Measurements from ENCODE around the gene TMEM208. TPM values are rescaled to one million over a fixed set of nuclear protein-coding genes. Genes with fewer than 3 reads are reported as not detected.

Gene TMEM208
- total RNA-seq, 1 donor from 2014 or later: 52.9 TPM

- intact Hi-C loops (cut with micrococcal nuclease): loop anchor here (1.0 to 5.0 kb wide), 11 partner anchors 19 to 550 kb away; partner anchors contain the start of genes C16orf86, CBFB, CMTM4 and CTCF
Observed at GRCh38 chr16:67246756-67247191, 19.8 kb downstream of the TMEM208 start.

DNA sequence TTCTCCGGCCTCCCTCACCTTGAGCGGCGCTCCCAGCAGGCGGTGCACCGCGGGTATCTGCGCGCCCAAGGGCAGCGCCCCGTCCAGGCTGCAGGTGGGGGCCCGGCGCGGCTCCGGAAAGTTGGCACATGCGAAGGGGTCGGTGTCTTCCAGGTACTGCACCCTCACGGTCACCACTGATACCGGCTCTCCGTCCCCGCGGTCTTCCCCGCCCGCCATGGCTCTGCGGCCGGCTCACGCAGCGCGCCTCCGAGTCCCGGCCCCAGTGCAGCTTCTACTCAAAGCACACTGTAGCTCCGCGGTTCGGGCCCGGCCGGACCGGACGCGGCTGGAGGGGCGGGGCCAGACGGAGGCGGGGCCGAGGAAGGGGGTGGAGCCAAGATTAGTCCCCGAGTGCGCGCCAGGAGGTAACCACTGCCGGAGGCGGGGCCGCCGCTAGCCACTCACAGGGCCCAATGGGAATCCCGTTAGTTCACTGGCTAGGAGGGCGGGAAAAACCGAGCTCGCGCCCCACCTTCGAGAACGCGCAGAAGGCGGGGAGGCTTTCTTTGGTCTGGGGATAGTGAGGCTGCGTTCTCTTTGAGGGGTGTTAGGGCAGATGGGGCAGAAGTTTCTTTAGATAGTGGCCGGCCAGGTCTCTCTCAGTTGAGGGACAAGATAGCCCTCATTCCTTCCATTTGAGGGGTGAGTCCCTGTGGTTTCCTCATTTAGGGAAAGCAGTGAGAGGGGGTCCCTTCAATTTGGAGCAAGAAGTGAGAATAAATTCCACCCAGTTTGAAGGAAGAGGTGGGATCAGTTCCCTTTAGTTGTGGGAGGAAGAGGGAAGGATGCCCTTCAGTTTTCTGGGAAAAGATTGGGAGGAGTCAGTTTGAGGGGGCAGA lies 20.5 kb downstream of the TMEM208 start, which contains the start of gene FHOD1:
FHOD1 (minus strand) TSS at position 290 of the 881 bp plus-strand sequence; CDS start at position 219, 71 bp downstream.
- intact Hi-C loops (cut with micrococcal nuclease): loop anchor here (1.0 to 5.0 kb wide), 11 partner anchors 20 to 551 kb away; partner anchors contain the start of genes C16orf86, CBFB, CMTM4 and CTCF

DNA sequence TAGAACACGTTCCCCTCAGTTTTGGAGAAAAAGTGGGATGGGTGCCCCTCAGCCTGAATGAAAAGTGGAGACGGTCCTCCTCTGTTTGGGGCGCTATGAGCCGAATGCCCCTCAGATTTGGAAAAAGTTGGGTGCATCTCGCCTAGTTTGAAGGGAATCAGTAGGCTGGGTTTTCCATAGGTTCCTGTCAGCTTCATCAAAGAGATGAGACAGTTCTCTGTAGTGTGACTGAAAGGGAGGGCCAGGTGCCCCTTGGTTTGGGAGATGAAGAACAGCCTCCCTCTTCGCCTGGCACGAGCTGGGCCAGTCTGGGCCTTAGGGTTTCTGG lies 21.1 kb downstream of the TMEM208 start:
- intact Hi-C loops (cut with micrococcal nuclease): loop anchor here (5.0 kb wide), 3 partner anchors 221 to 419 kb away; partner anchors contain the start of genes C16orf86, CBFB, ENKD1 and PDP2

- intact Hi-C loops (cut with micrococcal nuclease): loop anchor here (5.0 kb wide), 3 partner anchors 221 to 419 kb away; partner anchors contain the start of genes C16orf86, CBFB, ENKD1 and PDP2
Observed at GRCh38 chr16:67248401-67249177, 21.7 kb downstream of the TMEM208 start, which contains the start of gene SLC9A5. TSS of gene SLC9A5 (plus strand) at chr16:67248979. CDS start at chr16:67249015, 36 bp downstream.

DNA sequence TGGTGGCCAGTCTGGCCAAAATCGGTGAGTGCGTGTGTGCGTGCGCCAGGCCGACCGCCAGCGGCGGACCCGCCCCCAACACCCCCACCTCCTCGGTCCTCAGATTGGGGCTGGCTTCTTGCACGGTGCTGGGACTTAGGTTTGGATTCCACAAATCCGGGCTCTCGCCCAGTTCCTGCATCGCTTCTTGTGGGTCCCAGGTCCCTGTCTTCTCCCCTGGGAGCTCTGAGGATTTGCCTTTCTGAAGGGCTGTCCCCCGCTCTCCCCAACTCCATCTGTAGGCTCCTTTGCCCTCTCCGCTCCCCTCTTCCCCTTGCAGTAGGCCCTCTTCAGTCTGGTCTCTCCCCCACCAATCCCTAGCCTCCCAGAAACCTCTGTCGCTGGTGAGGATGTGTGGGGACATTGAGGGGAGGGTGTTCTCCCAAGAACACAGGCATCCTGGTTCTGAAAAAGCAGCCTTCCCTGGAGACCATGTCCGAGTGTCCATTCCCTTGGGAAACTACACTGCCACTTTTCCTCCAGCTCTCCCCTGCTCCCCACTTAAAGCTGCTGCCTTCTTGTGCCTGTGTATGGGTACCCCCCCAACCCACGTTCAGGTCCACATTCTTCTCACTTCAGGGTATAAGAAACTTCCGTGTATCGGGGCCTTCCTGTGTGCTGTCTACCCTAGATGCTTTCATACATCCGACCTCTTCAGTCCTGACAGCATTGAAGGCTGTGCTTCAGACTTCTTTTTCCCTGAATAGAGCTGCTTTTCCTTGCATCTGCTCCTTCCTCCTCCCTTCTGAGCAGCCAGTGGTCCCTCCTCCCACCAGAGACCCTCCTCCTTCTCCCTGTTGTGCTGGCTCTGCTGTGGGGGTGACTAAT lies 22.5 kb downstream of the TMEM208 start:
- intact Hi-C loops (cut with micrococcal nuclease): loop anchor here (5.0 kb wide), 3 partner anchors 222 to 418 kb away; partner anchors contain the start of genes C16orf86, CBFB, ENKD1 and PDP2

- intact Hi-C loops (cut with micrococcal nuclease): no loop called here
Observed at GRCh38 chr16:67250045-67250327, 23.1 kb downstream of the TMEM208 start.

GRCh38 chr16:67252609-67253497 lies 25.9 kb downstream of the TMEM208 start:
- intact Hi-C loops (cut with micrococcal nuclease): no loop called here

DNA sequence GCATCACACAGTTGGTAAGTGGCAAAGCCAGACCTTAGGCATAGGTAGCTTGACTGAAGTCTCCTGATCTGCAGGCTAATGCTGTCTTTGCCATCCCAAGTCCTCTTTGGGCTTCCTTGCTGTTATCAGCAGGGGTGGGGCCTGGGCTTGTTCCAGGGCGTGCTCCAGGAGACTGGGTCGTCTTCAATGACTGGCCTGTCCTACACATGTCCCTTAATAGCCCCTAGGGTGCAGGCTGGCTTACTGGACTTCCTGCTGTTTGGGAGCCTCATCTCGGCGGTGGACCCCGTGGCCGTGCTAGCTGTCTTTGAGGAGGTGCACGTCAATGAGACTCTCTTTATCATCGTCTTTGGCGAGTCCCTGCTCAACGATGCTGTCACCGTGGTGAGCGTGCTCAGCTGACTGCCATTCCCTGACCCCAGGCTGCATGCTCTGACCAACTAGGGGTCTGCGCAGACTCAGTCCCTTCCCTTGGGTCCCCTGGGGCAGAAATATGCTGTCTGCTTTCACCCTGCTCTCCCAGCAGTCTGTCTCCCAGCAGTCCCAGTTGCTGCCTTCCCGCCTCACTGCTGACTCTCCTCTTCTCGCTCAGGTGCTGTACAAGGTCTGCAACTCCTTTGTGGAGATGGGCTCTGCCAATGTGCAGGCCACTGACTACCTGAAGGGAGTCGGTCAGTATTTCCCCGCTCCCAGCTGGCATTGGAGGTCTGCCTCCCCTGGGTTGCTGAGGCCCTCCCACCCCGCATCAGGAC lies 28.0 kb downstream of the TMEM208 start:
- intact Hi-C loops (cut with micrococcal nuclease): no loop called here

- intact Hi-C loops (cut with micrococcal nuclease): no loop called here
Observed at GRCh38 chr16:67255553-67256221, 28.8 kb downstream of the TMEM208 start.

DNA sequence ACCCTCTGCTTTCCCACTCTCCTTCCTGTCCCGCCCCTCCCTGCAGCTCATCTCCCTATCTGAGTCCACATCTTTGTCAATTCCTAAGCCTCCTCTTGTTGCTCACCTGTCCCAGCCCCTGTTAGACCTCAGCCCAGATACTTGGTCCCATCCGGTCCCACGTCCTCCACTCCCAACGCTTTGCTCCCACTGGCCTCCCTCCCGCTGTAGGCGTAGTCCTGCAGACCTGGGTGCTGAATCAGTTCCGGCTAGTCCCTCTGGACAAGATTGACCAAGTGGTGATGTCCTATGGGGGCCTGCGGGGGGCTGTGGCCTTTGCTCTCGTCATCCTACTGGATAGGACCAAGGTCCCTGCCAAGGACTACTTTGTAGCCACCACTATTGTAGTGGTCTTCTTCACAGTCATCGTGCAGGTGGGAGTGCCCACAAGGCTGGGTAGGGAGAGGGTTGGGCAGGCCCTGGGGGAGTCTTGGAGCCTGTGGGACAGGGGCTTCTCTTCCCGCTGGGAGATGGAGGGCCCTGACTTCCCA lies 29.8 kb downstream of the TMEM208 start:
- intact Hi-C loops (cut with micrococcal nuclease): no loop called here

GRCh38 chr16:67257486-67258160 lies 30.7 kb downstream of the TMEM208 start:
- intact Hi-C loops (cut with micrococcal nuclease): no loop called here

DNA sequence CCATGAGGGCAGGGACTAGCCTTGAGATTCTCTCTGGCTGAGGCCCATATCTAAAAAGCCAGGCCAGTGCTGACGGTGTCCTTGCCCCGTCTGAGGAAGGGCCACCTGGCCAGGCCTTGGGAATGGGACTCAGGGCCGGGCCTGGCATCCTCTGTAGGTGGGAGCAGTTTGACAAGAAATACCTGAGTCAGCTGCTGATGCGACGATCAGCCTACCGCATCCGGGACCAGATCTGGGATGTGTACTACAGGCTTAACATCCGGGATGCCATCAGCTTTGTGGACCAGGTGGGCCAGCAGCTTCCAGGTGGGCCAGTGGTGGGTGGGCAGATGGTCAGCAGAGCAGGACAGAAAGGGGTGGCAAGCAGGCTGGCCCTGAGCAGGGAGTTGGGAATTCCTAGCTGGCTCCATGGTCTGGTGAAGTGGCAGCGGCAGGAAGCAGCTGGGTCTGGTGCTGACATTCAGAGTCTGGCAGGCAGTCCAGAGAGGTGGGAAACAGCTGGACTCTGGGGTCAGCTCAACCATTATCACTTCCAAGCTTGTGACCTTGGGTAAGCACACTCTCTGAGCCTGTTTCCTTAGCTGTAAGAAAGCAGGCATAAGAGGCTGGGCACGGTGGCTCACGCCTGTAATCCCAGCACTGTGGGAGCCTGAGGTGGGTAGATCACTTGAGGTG lies 31.4 kb downstream of the TMEM208 start:
- intact Hi-C loops (cut with micrococcal nuclease): no loop called here

DNA sequence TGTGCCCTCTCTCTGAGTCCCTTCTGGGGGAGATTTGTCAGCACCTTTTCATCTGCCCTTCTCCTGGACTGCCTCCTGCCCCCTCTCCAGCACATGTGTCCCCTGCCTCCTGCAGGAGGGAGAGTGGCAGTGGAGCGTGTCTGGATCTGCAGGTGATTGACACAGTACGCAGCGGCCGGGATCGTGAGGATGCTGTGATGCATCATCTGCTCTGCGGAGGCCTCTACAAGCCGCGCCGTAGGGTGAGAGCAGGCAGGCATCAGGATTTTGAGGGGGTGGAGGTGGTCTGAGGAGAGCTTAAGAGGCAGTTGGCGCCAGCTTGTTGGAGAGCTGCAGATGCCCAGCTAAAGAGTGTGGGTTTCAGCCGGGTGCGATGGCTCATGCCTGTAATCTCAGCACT lies 32.8 kb downstream of the TMEM208 start:
- intact Hi-C loops (cut with micrococcal nuclease): loop anchor here (1.0 kb wide), 2 partner anchors 140 to 188 kb away; no protein-coding TSS in a partner anchor

- intact Hi-C loops (cut with micrococcal nuclease): loop anchor here (1.0 kb wide), 2 partner anchors 139 to 187 kb away; no protein-coding TSS in a partner anchor
Observed at GRCh38 chr16:67260426-67261063, 33.6 kb downstream of the TMEM208 start.

DNA sequence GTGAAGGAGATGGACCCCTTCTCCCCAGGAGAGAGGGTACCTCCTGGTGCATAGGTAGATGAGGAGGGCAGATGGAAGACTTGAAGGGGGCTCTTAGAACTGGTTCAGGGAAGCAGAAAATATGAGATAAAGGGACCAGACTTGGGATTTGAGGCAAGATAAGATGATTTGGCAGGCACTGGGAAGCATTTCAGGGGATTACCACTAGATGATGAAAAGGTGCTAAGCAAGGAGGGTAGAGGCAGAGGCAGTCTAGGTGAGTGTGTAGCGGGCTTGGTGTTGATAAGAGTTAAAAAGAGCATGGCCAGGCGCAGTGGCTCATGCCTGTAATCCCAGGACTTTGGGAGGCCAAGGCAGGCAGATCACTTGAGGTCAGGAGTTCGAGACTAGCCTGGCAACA lies 36.3 kb downstream of the TMEM208 start:
- intact Hi-C loops (cut with micrococcal nuclease): no loop called here

GRCh38 chr16:67264277-67264676 lies 37.3 kb downstream of the TMEM208 start:
- intact Hi-C loops (cut with micrococcal nuclease): no loop called here
